ENCODE results near the gene ZSCAN10. TPM values are rescaled to one million over a fixed set of nuclear protein-coding genes. Genes with fewer than 3 reads are reported as not detected.

Gene ZSCAN10
- total RNA-seq, 2 experiments from 2014 or later = 0.36 to 0.56 TPM

GRCh38 chr16:3094289-3095027 lies 4.6 kb downstream of the ZSCAN10 start:
- no peak overlapping the region for H3K27ac ChIP-seq (ENCODE audit: low read depth in 1 of 2, low read length in 2 of 2)
- Mint-ChIP-seq H3K9me3 (no peaks in the 10 kb centered on the region), H3K4me3 (peak overlapping the region; percentile 3), H3K27ac (peak overlapping the region; percentile 51), H3K27me3 (no peaks in the 10 kb centered on the region), H3K4me1 (ENCODE audit: low read depth) (peaks cover 50% of the 10 kb centered on the region), H3K36me3 (ENCODE audit: low read depth) (no peaks in the 10 kb centered on the region)
- peak; percentile 55 for ATAC-seq (ENCODE audit: poor library complexity)
- no peaks in the 10 kb centered on the region for H3K27me3 ChIP-seq (ENCODE audit: control insufficient read depth in 1 of 2, insufficient read depth in 2 of 2, low read length in 2 of 2)
- peak; percentile 61 for TF ChIP-seq CTCF (IDR thresholded peaks at IDR 0.05)
- CTCF ChIA-PET = interaction anchor here (2.1 kb wide), 1 partner anchor 35 kb away, joined by 10 read pairs; no protein-coding TSS in a partner anchor
- H3K4me3 ChIP-seq (ENCODE audit: low read length) = no peak overlapping the region
- H3K9me3 ChIP-seq (ENCODE audit: control insufficient read depth in 1 of 2, insufficient read depth in 1 of 2, low read length in 2 of 2) = no peaks in the 10 kb centered on the region
- peaks cover 68% of the 10 kb centered on the region for H3K4me1 ChIP-seq (ENCODE audit: insufficient read depth, low read length)
- intact Hi-C loops (cut with DNase I, micrococcal nuclease) = loop anchor here (1.0 to 2.0 kb wide), 3 partner anchors 35 to 72 kb away; no protein-coding TSS in a partner anchor
- POLR2A ChIA-PET = interaction anchor here (1.4 to 2.1 kb wide), 2 partner anchors 19 to 35 kb away, joined by 7 to 9 read pairs; no protein-coding TSS in a partner anchor
- peak in 10 of 14 experiments; percentile 24 to 83 (median 48) for DNase-seq
- no peaks in the 10 kb centered on the region for H3K36me3 ChIP-seq (ENCODE audit: insufficient read depth, low read length)

GRCh38 chr16:3092501-3092941 lies 6.6 kb downstream of the ZSCAN10 start:
- Mint-ChIP-seq H3K4me3 (no peak overlapping the region), H3K9me3 (no peaks in the 10 kb centered on the region), H3K27me3 (no peaks in the 10 kb centered on the region), H3K36me3 (ENCODE audit: low read depth) (no peaks in the 10 kb centered on the region), H3K4me1 (ENCODE audit: low read depth) (peaks cover 47% of the 10 kb centered on the region), H3K27ac (no peak overlapping the region)
- H3K27ac ChIP-seq (ENCODE audit: low read depth in 1 of 2, low read length in 2 of 2) = no peak overlapping the region
- H3K27me3 ChIP-seq (ENCODE audit: control insufficient read depth in 1 of 2, insufficient read depth in 2 of 2, low read length in 2 of 2) = no peaks in the 10 kb centered on the region
- ChIA-PET POLR2A (interaction anchor here (0.9 to 2.1 kb wide), 3 partner anchors 15 to 37 kb away, joined by 3 to 7 read pairs (median 3); no protein-coding TSS in a partner anchor), CTCF (interaction anchor here (2.1 kb wide), 1 partner anchor 37 kb away, joined by 10 read pairs; no protein-coding TSS in a partner anchor)
- DNase-seq (no peak), ATAC-seq (ENCODE audit: poor library complexity) (no peak)
- no peaks in the 10 kb centered on the region for H3K36me3 ChIP-seq (ENCODE audit: insufficient read depth, low read length)
- no peaks in the 10 kb centered on the region for H3K9me3 ChIP-seq (ENCODE audit: control insufficient read depth in 1 of 2, insufficient read depth in 1 of 2, low read length in 2 of 2)
- H3K4me3 ChIP-seq (ENCODE audit: low read length) = no peak overlapping the region
- H3K4me1 ChIP-seq (ENCODE audit: insufficient read depth, low read length) = peaks cover 75% of the 10 kb centered on the region
- intact Hi-C loops (cut with DNase I, micrococcal nuclease) = no loop called here
- no peak for TF ChIP-seq CTCF (IDR thresholded peaks at IDR 0.05)

GRCh38 chr16:3091551-3091950 lies 7.5 kb downstream of the ZSCAN10 start:
- Mint-ChIP-seq H3K4me1 (ENCODE audit: low read depth) (peaks cover 53% of the 10 kb centered on the region), H3K27me3 (no peaks in the 10 kb centered on the region), H3K27ac (peak overlapping the region; percentile 58), H3K36me3 (ENCODE audit: low read depth) (no peaks in the 10 kb centered on the region), H3K4me3 (no peak overlapping the region), H3K9me3 (no peaks in the 10 kb centered on the region)
- H3K9me3 ChIP-seq (ENCODE audit: control insufficient read depth in 1 of 2, insufficient read depth in 1 of 2, low read length in 2 of 2) = no peaks in the 10 kb centered on the region
- intact Hi-C loops (cut with DNase I, micrococcal nuclease) = no loop called here
- DNase-seq (no peak), ATAC-seq (ENCODE audit: poor library complexity) (no peak)
- H3K4me1 ChIP-seq (ENCODE audit: insufficient read depth, low read length) = peaks cover 85% of the 10 kb centered on the region
- no peak overlapping the region for H3K27ac ChIP-seq (ENCODE audit: low read depth in 1 of 2, low read length in 2 of 2)
- H3K27me3 ChIP-seq (ENCODE audit: control insufficient read depth in 1 of 2, insufficient read depth in 2 of 2, low read length in 2 of 2) = no peaks in the 10 kb centered on the region
- POLR2A ChIA-PET = interaction anchor here (2.1 kb wide), 1 partner anchor 15 kb away, joined by 20 read pairs; no protein-coding TSS in a partner anchor
- no peaks in the 10 kb centered on the region for H3K36me3 ChIP-seq (ENCODE audit: insufficient read depth, low read length)
- CTCF ChIA-PET = interaction anchor here (0.6 kb wide), 1 partner anchor 37 kb away, joined by 3 read pairs; no protein-coding TSS in a partner anchor
- no peak overlapping the region for H3K4me3 ChIP-seq (ENCODE audit: low read length)
- TF ChIP-seq CTCF (IDR thresholded peaks at IDR 0.05) = no peak
